NCI-H510A (cell line): ENCODE measurements around the gene OPN4.

Source experiments
- DNase-seq: peaks from one replicate; lab custom pipeline; 2025; lab: John Stamatoyannopoulos, UW

Gene OPN4

DNA sequence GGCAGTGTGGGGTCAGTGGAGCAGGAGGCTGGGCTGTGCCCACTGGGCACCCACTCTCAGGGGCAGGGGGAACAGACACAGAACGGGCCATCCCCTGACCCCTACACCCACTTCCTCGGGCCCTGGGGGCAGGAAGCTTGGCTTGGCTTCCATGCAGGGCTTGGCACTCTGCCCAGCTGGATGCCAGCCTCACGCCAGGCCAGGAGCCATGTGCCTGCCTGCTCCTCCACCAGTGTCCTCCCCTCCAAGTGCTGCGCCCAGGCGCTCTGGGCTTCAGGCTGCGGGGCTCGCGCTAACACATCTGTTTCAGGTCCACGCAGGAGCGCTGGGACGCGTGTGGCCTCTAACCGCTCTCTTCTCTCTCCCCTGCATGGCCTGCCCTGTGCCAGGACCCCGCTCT is 26.7 kb downstream of the OPN4 start:
- no peak for DNase-seq

GRCh38 chr10:86681722-86682386 is 27.5 kb downstream of the OPN4 start:
- DNase-seq: no peak

DNA sequence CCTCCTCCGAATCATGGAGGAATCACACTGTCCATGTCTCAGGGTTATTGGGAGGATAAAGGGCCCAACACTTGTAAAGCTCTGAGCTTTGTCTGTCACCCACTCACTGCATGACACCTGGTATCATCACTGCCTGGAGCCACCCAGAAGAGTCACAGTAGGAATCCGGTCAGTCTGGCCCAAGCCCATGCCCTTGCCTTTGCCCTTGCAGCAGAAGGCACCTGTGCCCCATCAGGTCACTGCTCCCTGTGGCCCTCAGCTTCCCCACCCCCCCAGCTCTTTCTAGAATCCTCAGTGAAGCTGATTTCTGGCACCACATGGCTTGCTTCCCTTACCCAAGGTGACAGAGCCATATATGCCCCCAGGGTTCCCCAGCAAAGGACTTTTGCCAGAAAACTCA is 28.3 kb downstream of the OPN4 start:
- DNase-seq: no peak

DNA sequence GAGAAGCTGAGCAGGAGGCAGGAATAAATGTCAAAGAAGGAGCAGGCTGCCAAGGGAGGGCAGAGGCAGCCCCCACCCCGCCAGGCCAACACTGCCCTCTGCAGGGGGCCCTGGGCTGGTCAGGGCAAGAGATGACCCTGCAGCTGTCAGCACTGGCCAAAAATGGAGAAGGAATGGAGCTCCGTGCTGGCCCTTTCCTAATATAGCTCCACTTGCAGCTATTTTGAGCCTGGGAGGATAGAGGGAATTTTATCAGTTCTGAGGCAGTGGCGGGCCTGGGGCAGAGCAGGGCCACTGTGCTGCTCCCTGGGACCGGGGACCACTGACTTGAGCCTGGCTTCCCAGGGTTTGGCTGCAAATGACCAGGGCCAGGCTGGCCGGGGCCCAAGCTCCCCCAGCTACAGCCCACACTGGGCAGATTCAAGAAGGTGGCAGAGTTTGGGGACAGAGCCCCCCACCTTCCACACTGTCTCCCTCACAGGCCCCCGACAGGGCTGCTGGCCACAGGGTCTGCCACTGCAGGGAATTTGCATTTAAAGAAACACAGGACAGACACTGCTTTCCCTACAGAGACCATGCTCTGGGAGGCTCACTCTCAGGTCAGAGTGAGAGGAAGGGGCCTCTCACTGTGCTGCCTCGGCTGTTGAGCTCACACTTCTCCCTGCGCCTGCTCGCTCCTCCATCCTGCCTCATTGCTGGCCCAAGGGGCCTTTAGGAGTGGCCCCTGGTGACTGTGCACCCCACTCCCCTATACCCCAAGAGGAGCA is 30.2 kb downstream of the OPN4 start:
- DNase-seq: no peak

DNA sequence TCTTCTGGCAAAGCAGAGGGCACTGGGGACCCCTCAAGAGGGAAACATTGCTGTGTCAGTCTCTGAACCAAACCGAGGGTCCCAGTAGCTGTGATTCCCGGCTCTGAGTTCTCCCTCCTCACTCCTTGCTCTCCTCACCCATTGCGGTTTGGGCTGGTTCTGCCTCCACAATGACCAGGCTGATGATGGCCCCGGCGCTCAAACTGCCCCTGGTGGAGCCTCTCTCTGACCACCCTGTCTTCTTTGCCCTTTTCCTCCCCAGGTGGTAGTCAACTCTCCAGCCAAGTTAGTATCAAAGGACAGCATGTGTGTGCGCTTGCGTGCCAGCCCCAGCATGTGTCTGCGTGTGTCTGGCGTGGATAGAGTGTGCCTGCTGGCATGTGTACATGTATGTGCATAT is 31.1 kb downstream of the OPN4 start:
- no peak for DNase-seq

GRCh38 chr10:86685893-86686632 is 31.7 kb downstream of the OPN4 start:
- DNase-seq: no peak

DNA sequence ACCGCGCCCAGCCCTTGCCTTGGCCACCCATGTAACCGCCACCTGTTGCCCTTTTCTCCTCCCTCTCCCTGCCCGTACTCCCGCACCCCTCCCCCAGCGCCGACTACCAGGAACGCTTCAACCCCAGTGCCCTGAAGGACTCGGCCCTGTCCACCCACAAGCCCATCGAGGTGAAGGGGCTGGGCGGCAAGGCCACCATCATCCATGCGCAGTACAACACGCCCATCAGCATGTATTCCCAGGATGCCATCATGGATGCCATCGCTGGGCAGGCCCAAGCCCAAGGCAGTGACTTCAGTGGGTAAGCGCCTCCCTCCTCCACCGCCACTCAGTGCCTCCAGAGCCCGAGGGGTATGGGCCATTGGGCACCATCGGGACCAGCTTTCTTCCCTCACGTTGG is 32.6 kb downstream of the OPN4 start:
- DNase-seq: no peak

GRCh38 chr10:86687750-86688149 is 33.4 kb downstream of the OPN4 start:
- DNase-seq: no peak

GRCh38 chr10:86688398-86688921 is 34.1 kb downstream of the OPN4 start:
- no peak for DNase-seq

DNA sequence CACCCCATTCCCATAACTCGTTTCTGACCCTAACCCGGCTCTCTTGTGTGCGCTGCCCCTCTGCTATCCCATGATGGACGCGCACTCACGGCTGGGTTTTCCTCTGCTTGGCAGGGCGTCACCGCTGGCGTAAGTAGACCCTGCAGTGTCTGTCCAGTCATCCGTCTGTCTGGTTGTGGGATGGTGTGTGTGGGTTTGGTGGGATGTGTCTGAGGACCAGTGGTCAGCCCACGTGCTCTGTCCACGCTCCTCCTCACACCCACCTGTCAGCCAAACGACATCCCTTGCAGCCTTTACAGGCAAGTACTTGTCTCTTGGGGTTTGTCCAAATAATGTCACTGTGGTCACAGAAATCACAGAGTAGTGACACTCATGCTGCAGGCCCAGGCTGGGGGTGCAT is 34.8 kb downstream of the OPN4 start:
- no peak for DNase-seq

DNA sequence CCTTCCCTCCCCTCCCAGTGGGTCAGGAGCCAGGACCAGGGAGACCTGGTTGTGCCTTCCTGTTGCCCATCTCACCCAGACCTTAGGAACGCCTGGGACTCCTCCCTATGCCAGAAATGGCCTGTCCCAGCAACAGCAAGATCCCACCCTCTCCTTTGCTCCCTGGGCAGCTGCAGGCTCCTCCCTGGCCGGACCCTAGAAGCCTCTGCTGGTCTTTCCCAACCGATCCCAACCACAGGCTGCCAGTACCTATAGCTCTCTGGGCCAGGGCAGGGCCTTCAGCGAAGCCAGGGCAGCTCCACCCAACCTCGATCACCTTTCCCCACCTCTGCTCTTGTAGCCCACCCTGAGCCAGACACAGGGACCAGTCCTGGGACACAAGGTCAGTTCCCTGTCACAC is 35.9 kb downstream of the OPN4 start:
- DNase-seq: no peak

- no peak for DNase-seq
Observed at GRCh38 chr10:86690657-86691084, 36.3 kb downstream of the OPN4 start.

GRCh38 chr10:86691333-86692022 is 37.1 kb downstream of the OPN4 start:
- DNase-seq: no peak

DNA sequence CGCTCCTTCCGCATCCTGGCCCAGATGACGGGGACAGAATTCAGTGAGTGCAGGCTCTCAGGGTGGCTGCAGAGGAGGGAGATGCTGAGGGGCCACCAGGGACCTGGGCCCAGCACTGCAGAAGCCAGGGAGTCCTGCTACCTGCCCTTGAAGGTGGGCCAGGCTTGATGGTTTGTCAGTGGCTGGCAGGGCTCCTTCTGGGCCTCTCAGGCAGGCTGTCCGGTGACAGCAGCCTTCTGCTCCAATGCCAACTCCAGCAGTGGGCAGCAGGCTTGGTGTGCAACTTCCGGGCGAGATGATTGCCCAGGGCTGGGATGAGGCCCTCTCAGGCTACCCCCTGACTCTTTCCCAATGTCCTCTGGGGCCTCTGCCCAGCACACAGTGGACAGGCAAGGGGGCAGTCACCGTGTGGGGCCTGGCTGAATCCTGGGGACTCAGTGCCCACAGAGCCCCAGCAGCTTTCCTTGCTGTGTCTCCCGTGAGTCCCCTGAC is 37.7 kb downstream of the OPN4 start:
- DNase-seq: no peak

GRCh38 chr10:86692664-86693063 is 38.3 kb downstream of the OPN4 start:
- DNase-seq: no peak

- DNase-seq: no peak
Observed at GRCh38 chr10:86693275-86693674, 38.9 kb downstream of the OPN4 start.

DNA sequence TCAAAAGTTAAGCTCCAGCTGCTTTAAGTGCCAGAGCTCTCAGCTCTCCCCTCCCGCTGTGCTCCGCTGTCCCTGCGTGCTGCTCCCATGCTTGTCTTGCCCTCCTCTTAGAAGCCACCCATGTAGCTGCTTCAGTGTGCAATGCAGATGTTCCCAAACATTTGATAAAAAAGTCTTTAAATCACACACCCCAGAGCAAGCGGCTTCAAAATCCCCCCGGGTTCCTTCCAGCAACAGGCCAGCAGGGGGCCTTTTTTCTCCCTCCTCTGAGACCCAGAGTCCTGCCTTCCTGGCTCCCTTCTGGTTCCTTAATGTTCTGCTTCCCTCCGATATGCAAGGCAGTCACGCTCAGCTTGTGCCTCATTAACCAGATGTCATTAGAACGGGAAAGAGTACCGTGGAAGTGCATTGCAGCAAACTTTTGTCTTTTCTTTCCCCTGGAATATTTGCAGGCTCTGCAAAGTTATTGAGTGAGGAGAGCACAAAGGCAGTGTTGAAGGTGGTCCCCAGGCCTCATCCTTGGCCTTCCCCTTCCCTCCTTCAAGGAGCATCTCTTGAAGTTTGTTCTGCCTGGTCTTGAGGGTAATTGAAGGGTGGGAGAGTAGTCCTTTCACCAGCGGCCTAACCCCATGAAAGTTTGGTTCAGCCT is 39.5 kb downstream of the OPN4 start:
- DNase-seq: no peak

DNA sequence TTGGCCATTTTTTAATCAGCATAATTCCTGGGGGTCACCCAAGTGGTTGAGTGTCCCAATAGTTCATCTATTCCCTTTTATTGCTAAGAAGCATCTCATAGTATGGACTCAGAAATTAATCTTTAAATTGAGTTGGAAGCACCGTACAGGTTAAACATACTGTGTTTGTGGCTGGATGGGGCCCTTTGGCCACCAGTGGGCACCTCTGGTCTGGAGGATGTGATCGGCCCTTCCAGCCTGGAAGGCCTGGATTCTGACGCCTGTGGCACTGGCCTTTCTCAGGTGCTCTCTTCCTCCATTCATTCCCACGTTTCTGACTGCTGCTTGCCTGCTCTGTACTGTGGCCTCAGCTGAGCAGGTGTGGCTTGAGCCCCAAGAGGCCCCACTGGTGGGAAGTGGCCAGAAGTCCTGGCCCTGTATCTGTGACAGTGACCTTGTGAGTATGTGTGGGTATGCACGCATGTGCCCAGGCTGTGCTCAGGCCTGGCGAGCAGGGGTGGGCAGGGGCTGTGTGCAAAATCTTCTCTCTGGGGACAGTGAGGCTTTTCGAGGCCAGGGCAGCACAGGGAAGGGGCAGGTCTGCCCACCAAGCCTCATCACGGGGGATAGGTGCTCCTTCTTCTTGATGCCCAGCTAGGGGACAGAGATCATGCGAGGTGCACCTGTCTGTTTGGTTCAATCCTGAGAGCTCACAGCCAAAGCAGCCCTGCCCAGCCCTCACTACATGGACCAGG is 44.0 kb downstream of the OPN4 start:
- no peak for DNase-seq

- no peak for DNase-seq
Observed at GRCh38 chr10:86699125-86699524, 44.8 kb downstream of the OPN4 start.

DNA sequence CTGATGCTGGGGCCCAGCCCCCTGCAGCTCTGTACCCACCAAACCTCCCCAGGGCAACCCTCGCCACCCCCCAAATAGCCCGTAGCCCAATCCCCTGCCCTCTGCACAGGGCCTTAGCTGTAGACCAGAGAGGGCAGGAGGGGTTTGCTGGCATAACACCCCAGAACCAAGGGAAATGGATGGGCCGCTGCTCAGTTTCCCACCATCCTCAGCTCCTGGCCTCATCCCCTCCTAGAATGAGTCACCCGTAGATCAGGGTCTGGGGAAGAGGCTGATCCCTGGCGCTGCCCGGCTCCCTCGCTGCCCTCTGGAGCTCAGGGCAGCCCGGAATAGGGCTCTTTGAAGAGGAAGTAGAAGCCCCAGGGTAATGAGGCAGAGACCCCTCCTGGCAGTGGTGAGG is 45.2 kb downstream of the OPN4 start:
- no peak for DNase-seq
